ENCODE results near the gene METTL27. TPM values are rescaled to one million over a fixed set of nuclear protein-coding genes. Genes with fewer than 3 reads are reported as not detected.

The METTL27 gene
- total RNA-seq, 4 donors from 2014 or later: 2.1 to 7.9 (median 2.4) TPM

- no peak for TF ChIP-seq CTCF (IDR thresholded peaks at IDR 0.05; ENCODE audit: low read depth)
Measured at GRCh38 chr7:73802459-73802858, 39.9 kb downstream of the METTL27 start.

GRCh38 chr7:73801577-73801976, 40.7 kb downstream of the METTL27 start:
- TF ChIP-seq CTCF (IDR thresholded peaks at IDR 0.05; ENCODE audit: low read depth): no peak

- no peak for TF ChIP-seq CTCF (IDR thresholded peaks at IDR 0.05; ENCODE audit: low read depth)
Measured at GRCh38 chr7:73799282-73800141, 42.8 kb downstream of the METTL27 start.

- no peak for TF ChIP-seq CTCF (IDR thresholded peaks at IDR 0.05; ENCODE audit: low read depth)
Measured at GRCh38 chr7:73789051-73789450, 53.3 kb downstream of the METTL27 start.

GRCh38 chr7:73786588-73786987, 55.7 kb downstream of the METTL27 start:
- no peak for TF ChIP-seq CTCF (IDR thresholded peaks at IDR 0.05; ENCODE audit: low read depth)

Other genes with a start within 250 kb of the METTL27 start
- 100 to 1,000 TPM in 2 of 4 donors, 10 to 100 TPM in 2; 38.6 to 385 (median 85.1) TPM for gene MLXIPL, start 218.0 kb downstream of the METTL27 start, total RNA-seq
- 1 to 10 TPM in 3 of 4 donors, not detected in 1; 2.6 to 3.7 (median 3.3) TPM for gene VPS37D, start 174.7 kb downstream of the METTL27 start, total RNA-seq
- gene DNAJC30, start 159.1 kb downstream of the METTL27 start, total RNA-seq: 1 to 10 TPM; 2.6 to 7.3 (median 3.4) TPM
- gene BUD23, start 158.9 kb downstream of the METTL27 start, total RNA-seq: 10 to 100 TPM; 24.0 to 41.1 (median 32.8) TPM
- gene STX1A, start 122.8 kb downstream of the METTL27 start, total RNA-seq: 10 to 100 TPM in 1 of 4 donors, 1 to 10 TPM in 3; 2.2 to 12.2 (median 3.4) TPM
- gene ABHD11, start 103.7 kb downstream of the METTL27 start, total RNA-seq: 10 to 100 TPM in 2 of 4 donors, 1 to 10 TPM in 2; 8.5 to 13.8 (median 11.5) TPM
- not detected for gene CLDN3, start 72.2 kb downstream of the METTL27 start, total RNA-seq
- 1 to 10 TPM in 2 of 4 donors, under 1 TPM in 1, not detected in 1; 0.68 to 3.5 (median 1.3) TPM for gene CLDN4, start 11.5 kb downstream of the METTL27 start, total RNA-seq
- not detected for gene TMEM270, start 18.6 kb upstream of the METTL27 start, total RNA-seq
- 100 to 1,000 TPM in 2 of 4 donors, 10 to 100 TPM in 2; 29.6 to 224 (median 108) TPM for gene ELN, start 185.7 kb upstream of the METTL27 start, total RNA-seq
- 10 to 100 TPM in 2 of 4 donors, 1 to 10 TPM in 2; 6.4 to 37.6 (median 9.8) TPM for gene LIMK1, start 241.3 kb upstream of the METTL27 start, total RNA-seq

Data from subcutaneous adipose tissue (tissue), 4 donors.